HG02588 (cell line): ENCODE data around the gene CNTN5.
"Not testable (repeated sequence)": the region's sequence is repeated elsewhere in the genome, so short reads cannot be mapped to it uniquely, and the experiment has no call there.

ENCODE experiments used
- ATAC-seq: cut with Tn5 transposase; IDR thresholded peaks from one replicate; pipeline ENCODE4 v1.9.1; 2021; ENCODE audit warnings: mild to moderate bottlenecking, moderate library complexity; ENCODE audit not compliant: unreplicated experiment

The CNTN5 gene

GRCh38 chr11:99268886-99269285, 248.1 kb downstream of the CNTN5 start:
- ATAC-seq, result no peak

- no peak for ATAC-seq
These were observed 250.8 kb downstream of the CNTN5 start for GRCh38 chr11:99271527-99271926.

GRCh38 chr11:99275521-99275920, 254.8 kb downstream of the CNTN5 start:
- ATAC-seq, result no peak

- no peak for ATAC-seq
These were observed 256.5 kb downstream of the CNTN5 start for GRCh38 chr11:99277281-99277680.

GRCh38 chr11:99279266-99279665, 258.5 kb downstream of the CNTN5 start:
- ATAC-seq, result no peak

- ATAC-seq, result no peak
These were observed 260.6 kb downstream of the CNTN5 start for GRCh38 chr11:99281331-99281730.

- ATAC-seq, result not testable (repeated sequence)
These were observed 277.2 kb downstream of the CNTN5 start for GRCh38 chr11:99297925-99298324.

GRCh38 chr11:99307510-99308088, 286.9 kb downstream of the CNTN5 start:
- ATAC-seq, result no peak

- no peak for ATAC-seq
These were observed 291.1 kb downstream of the CNTN5 start for GRCh38 chr11:99311870-99312269.

- no peak for ATAC-seq
These were observed 296.2 kb downstream of the CNTN5 start for GRCh38 chr11:99316776-99317520.

GRCh38 chr11:99320769-99321290, 300.1 kb downstream of the CNTN5 start:
- no peak for ATAC-seq

GRCh38 chr11:99325847-99326246, 305.1 kb downstream of the CNTN5 start:
- ATAC-seq, result no peak

- no peak for ATAC-seq
These were observed 306.3 kb downstream of the CNTN5 start for GRCh38 chr11:99327066-99327465.

- ATAC-seq, result no peak
These were observed 306.8 kb downstream of the CNTN5 start for GRCh38 chr11:99327527-99327926.

GRCh38 chr11:99333621-99334020, 312.9 kb downstream of the CNTN5 start:
- ATAC-seq, result no peak

- no peak for ATAC-seq
These were observed 322.4 kb downstream of the CNTN5 start for GRCh38 chr11:99343117-99343516.

- no peak for ATAC-seq
These were observed 328.5 kb downstream of the CNTN5 start for GRCh38 chr11:99349151-99349673.

GRCh38 chr11:99351624-99352023, 330.9 kb downstream of the CNTN5 start:
- ATAC-seq, result no peak

- ATAC-seq, result no peak
These were observed 331.9 kb downstream of the CNTN5 start for GRCh38 chr11:99352642-99353041.

GRCh38 chr11:99366546-99366945, 345.8 kb downstream of the CNTN5 start:
- no peak for ATAC-seq

- ATAC-seq, result no peak
These were observed 347.8 kb downstream of the CNTN5 start for GRCh38 chr11:99368583-99368982.

- ATAC-seq, result no peak
These were observed 349.9 kb downstream of the CNTN5 start for GRCh38 chr11:99370549-99371216.
